Stimulated activated CD8-positive, alpha-beta memory T cell treated with anti-CD3 and anti-CD28 coated beads, Interleukin-12 subunit alpha, Interleukin-12 subunit beta, amount 100 ng/mL, for 4 hours (primary cell): ENCODE data around the gene FOXO3B.
"Not testable (repeated sequence)": the region's sequence is repeated elsewhere in the genome, so short reads cannot be mapped to it uniquely, and the experiment has no call there.

Source experiments
- DNase-seq: peaks from one replicate; pipeline ENCODE4 v3.0.0-alpha.2; 2020; ENCODE audit warnings: low read depth

The FOXO3B gene

GRCh38 chr17:18650094-18650493 lies 32.0 kb downstream of the FOXO3B start:
- DNase-seq: not testable (repeated sequence)

DNA sequence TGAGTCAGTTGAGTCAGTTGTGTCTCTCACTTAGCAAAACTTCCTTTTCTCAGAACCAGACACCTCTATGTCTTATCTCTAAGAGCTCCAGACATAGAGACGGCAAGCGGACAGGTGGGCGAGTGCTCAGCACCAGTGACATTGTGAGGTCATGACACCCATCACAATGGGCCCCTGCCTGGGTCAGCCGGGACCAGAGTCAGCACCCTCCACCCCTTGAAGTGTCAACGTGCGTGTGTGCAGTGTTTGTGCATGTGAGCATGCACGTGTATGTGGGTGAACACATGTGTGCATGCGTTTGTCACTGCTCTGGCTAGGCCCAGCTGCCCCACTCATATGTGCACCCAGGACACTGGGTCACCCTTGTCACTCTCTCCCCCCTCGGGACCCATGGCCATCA lies 37.8 kb downstream of the FOXO3B start, which contains the start of gene TBC1D28:
TSS of gene TBC1D28 (minus strand) at position 101 of the 400 bp plus-strand sequence. CDS start 3,039 bp downstream, outside the sequence.
- not testable (repeated sequence) for DNase-seq

DNA sequence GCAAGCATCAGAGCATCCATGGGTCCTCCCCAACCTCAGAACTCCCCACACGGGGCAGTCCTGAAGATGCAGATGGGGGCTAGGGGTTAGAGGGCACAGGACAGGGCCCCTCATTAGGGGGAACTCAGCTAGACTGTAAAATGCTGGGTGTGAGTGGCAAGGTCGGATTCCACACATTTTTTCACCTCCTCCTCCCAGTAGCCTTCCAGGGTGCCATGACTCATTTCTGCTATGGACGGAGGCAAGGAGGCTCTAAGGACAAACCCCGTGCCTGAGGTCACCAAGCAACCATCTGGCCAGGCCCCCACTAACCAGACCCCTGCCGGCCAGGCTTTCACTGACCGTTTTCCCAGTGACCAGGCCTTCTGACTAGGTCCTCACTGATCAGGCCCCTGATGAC lies 39.0 kb downstream of the FOXO3B start:
- not testable (repeated sequence) for DNase-seq

- DNase-seq: not testable (repeated sequence)
Measured at GRCh38 chr17:18638357-18638756, 43.8 kb downstream of the FOXO3B start.

DNA sequence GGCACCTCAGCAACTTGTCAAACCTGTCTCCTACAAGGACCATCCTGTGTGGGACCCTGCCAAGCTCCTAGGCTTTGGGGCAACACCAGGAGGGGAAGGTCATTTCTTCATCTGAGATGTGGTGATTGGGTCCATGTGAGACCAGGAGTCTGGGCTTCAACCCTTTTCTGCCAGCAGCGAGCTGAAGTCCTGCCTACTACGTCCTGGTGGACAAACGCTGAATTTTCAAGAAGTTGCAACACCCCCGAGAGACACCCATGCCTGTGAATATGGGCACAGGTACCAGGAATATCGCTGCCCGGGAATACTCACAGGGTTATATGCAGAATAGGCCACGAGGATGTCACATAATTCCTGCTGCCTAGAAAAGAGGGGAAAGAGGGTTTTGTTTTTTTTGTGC lies 45.9 kb downstream of the FOXO3B start:
- not testable (repeated sequence) for DNase-seq

GRCh38 chr17:18635773-18636172 lies 46.3 kb downstream of the FOXO3B start:
- not testable (repeated sequence) for DNase-seq

- DNase-seq: not testable (repeated sequence)
Measured at GRCh38 chr17:18634550-18635263, 47.4 kb downstream of the FOXO3B start.
